Mesodermal cell (in vitro differentiated cells): ENCODE results near the gene FKBP14.

Experiments
- H3K27ac ChIP-seq: 2 replicates; pipeline ENCODE4 v1.7.0; 2013; ENCODE audit warnings: mild to moderate bottlenecking, low read depth, low read length, moderate library complexity; ENCODE audit not compliant: severe bottlenecking
- H3K36me3 ChIP-seq: 2 replicates; pipeline ENCODE4 v1.7.1; 2013; ENCODE audit warnings: mild to moderate bottlenecking, low read length, moderate library complexity; ENCODE audit not compliant: control insufficient read depth, insufficient read depth
- H3K4me1 ChIP-seq: one replicate; pipeline ENCODE4 v1.7.1; 2013; ENCODE audit warnings: mild to moderate bottlenecking, low read length; ENCODE audit not compliant: insufficient read depth, control insufficient read depth, poor library complexity, severe bottlenecking
- H3K4me3 ChIP-seq: 2 replicates; pipeline ENCODE4 v1.7.0; 2013; ENCODE audit warnings: low read length, control low read depth, mild to moderate bottlenecking; ENCODE audit not compliant: insufficient read depth, poor library complexity, severe bottlenecking; ENCODE audit errors: extremely low read depth
- H3K9me3 ChIP-seq: 2 replicates; pipeline ENCODE4 v1.7.1; 2013; ENCODE audit warnings: mild to moderate bottlenecking, low read length, moderate library complexity; ENCODE audit not compliant: control insufficient read depth
- WGBS, 2 experiments: methylation state at CpG; one replicate each; pipeline ENCODE4 v1.1.5; 2013; ENCODE audit warnings: missing lambda C conversion rate in 2 of 2; ENCODE audit not compliant: insufficient coverage in 2 of 2; 5-methylcytosine and 5-hydroxymethylcytosine counted together

The FKBP14 gene

DNA sequence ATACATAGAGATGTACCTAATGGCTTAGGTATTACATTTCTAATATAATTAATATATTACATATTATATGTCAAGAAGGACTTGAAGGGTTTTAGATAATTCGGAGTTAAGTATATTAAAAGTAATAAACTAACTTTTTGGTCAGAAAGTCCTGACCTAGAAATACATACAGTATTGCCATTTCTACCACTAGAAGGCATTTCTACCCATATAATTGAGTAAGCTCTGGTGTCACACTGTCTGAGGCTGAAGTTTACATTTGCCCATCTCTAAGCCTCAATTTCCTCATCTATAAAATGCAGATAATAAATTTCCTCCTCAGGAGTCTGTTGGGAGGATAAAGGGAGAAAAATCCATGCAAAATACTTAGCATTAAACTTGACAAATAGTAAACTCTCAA lies 7.1 kb downstream of the FKBP14 start:
- Histone ChIP-seq H3K4me3 (no peak overlapping the region), H3K4me1 (no peaks in the 10 kb centered on the region), H3K9me3 (no peaks in the 10 kb centered on the region), H3K36me3 (peaks cover 40% of the 10 kb centered on the region), H3K27ac (no peak overlapping the region)
- WGBS, 2 experiments = no CpG with 5 or more reads among the region's 1 CpG

DNA sequence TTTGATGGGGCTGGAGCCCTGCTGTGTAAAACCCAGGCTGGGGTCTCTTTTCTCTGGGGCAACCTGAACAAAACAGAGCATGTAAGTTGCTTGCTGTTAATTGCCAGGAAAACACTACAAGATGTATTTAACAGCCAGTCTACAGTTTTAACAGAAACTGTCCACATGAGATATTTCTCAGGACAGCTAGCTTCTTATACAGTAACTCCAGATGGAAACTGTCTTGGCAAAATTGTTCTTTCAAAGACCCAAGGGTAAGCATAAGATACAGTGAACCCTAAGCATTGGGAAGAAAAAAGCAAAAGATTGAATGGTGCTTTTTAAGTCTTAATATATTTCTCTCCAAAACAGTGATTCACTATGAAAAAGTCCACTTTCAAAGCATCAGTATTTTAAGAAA lies 8.1 kb downstream of the FKBP14 start:
- no peak overlapping the region for H3K27ac ChIP-seq
- no peaks in the 10 kb centered on the region for H3K4me1 ChIP-seq
- H3K9me3 ChIP-seq = no peaks in the 10 kb centered on the region
- H3K4me3 ChIP-seq = no peak overlapping the region
- peaks cover 48% of the 10 kb centered on the region for H3K36me3 ChIP-seq

DNA sequence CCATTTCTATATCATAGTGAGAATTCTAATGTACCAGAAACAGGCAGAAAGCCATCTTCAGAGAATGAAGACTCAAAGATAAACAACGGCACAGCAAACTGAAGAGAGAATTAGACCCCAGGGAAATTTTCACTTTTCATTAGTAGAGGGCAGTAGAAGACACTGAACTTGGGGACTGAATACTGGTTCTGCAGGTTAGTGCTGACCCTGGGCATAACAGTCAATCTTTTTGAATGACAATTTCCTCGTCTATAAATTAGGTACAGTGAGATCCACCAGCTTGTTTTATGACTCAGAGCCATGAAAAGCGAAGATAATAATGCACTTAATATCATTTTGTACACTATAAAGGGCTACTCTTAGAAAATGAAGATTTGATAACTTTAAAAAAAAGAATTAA lies 13.7 kb downstream of the FKBP14 start:
- no peak overlapping the region for H3K4me3 ChIP-seq
- H3K4me1 ChIP-seq = no peaks in the 10 kb centered on the region
- H3K9me3 ChIP-seq = no peaks in the 10 kb centered on the region
- WGBS, 2 experiments = 100% methylated on average over 1 to 2 of the region's 3 CpGs
- H3K36me3 ChIP-seq = peaks cover 34% of the 10 kb centered on the region
- no peak overlapping the region for H3K27ac ChIP-seq

DNA sequence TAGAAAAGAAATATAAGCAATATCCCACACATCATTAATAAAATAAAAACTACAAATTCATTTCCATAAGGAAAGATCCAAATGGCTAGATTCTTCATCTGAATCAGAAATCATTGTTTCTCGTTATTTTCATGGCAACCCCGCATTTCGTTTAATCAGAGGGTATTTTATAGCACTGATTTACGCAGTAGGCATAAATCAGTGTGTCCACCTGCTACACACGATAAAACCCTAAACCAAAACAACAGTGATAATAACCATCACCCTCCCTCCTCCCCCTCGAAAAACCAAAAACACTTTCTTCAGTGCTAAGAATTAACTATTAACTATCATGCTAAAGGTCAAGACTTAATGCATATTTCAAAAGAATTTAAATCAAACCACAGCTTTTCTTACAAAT lies 16.5 kb downstream of the FKBP14 start:
- H3K4me1 ChIP-seq = no peaks in the 10 kb centered on the region
- H3K27ac ChIP-seq = no peak overlapping the region
- no peak overlapping the region for H3K4me3 ChIP-seq
- H3K36me3 ChIP-seq = peaks cover 14% of the 10 kb centered on the region
- no peaks in the 10 kb centered on the region for H3K9me3 ChIP-seq
- 80 to 98% methylated on average over 1 to 5 of the region's 6 CpGs for WGBS, 2 experiments

DNA sequence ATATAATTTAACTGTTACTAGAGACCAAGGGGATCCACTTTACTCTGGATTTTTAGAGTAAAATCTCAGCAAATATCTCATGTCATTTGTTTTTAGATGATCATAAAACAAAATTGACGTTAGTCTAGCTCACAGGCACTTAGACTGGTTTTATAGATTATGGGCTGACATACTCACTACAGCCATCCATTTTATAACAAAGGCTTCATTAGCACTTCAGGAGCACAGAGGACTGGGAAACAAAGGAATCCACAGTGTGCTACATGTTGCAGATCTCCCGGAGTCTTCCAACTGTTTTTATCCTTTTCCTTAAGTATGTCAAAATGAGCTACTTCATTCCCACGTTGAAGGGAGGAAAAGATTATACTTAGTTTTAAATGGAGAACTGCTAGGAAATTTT lies 21.0 kb downstream of the FKBP14 start:
- H3K4me1 ChIP-seq = no peaks in the 10 kb centered on the region
- H3K36me3 ChIP-seq = no peaks in the 10 kb centered on the region
- H3K27ac ChIP-seq = no peak overlapping the region
- no peak overlapping the region for H3K4me3 ChIP-seq
- H3K9me3 ChIP-seq = no peaks in the 10 kb centered on the region
- no CpG with 5 or more reads among the region's 3 CpGs for WGBS, 2 experiments

DNA sequence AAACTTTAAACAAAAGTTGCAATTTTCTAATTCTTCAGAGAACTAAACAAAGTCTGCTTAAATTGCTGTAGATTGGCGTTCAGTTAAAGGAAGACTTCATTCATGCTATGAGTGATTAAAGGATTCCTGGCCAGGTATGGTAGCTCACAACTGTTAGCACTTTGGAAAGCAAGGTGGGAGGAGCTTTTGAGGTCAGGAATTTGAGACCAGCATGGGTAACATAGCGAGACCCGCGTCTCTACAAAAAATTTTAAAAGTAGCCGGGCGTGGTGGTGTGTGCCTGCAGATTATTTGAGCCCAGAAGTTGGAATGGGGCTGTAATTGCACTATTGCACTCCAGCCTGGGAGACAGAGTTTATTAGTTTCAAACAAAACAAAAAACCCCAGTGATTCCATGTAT lies 23.4 kb downstream of the FKBP14 start:
- Histone ChIP-seq H3K4me3 (no peak overlapping the region), H3K4me1 (no peaks in the 10 kb centered on the region), H3K9me3 (no peaks in the 10 kb centered on the region), H3K27ac (no peak overlapping the region), H3K36me3 (no peaks in the 10 kb centered on the region)
- 35 to 71% methylated on average over 1 to 4 of the region's 6 CpGs for WGBS, 2 experiments

DNA sequence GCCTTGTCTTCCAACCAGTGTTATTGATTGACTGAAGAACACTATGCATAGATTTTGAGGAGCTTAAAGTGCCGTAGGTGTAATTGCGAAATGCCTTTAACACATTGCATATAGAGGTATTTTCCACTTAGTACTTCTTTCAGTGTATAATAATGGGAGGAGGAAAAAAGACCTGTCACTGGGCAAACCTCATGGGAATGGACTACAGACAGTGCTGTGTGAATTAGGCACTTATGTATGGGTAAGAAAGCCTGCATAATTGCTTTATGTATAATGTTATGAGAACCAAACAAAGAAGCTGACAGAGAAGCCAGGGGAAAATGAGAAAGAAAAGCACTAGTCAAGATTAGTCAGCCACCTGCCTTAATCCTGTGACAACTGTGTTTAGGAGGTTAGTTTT lies 24.5 kb downstream of the FKBP14 start:
- H3K36me3 ChIP-seq = no peaks in the 10 kb centered on the region
- no CpG with 5 or more reads among the region's 2 CpGs for WGBS, 2 experiments
- H3K9me3 ChIP-seq = no peaks in the 10 kb centered on the region
- H3K4me1 ChIP-seq = no peaks in the 10 kb centered on the region
- no peak overlapping the region for H3K4me3 ChIP-seq
- no peak overlapping the region for H3K27ac ChIP-seq

DNA sequence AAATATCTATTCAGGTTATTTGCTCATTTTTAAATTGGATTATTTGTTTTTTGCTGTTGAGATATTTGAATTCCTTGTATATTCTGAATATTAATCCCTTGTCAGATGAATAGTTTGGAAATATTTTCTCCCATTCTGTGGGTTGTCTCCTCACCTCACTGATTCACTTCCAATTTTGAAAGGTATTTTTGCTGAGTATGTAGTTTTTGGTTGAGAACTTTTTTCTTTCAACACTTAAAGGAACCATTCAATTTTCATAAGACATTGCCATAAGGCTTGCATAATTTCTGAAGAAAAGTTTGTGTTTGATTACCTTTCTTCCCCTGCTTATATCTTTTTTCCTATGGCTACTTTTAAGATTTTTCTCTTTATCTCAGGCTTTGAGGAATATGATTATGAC lies 28.0 kb downstream of the FKBP14 start:
- H3K9me3 ChIP-seq = peaks cover 5% of the 10 kb centered on the region
- no peaks in the 10 kb centered on the region for H3K4me1 ChIP-seq
- no peak overlapping the region for H3K27ac ChIP-seq
- H3K4me3 ChIP-seq = no peak overlapping the region
- H3K36me3 ChIP-seq = no peaks in the 10 kb centered on the region

DNA sequence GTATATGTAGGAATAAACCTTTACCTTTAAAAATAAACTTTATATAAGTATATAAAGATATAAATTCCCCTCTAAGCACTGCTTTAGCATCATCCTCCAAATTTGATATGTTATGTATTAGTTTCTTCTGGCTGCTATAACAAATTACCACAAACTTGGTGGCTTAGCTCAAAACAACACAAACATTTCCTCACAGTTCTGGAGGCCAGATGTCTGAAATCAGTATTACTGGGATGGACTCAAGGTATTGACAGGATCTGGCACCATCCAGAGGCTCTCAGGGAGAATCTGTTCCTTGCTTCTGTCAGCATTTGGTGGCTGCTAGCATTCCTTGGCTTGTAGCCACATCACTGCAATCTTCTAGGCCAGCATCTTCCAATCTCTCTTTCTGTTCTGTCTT lies 30.2 kb downstream of the FKBP14 start:
- Histone ChIP-seq H3K36me3 (no peaks in the 10 kb centered on the region), H3K9me3 (peaks cover 5% of the 10 kb centered on the region), H3K27ac (no peak overlapping the region), H3K4me3 (no peak overlapping the region), H3K4me1 (no peaks in the 10 kb centered on the region)

DNA sequence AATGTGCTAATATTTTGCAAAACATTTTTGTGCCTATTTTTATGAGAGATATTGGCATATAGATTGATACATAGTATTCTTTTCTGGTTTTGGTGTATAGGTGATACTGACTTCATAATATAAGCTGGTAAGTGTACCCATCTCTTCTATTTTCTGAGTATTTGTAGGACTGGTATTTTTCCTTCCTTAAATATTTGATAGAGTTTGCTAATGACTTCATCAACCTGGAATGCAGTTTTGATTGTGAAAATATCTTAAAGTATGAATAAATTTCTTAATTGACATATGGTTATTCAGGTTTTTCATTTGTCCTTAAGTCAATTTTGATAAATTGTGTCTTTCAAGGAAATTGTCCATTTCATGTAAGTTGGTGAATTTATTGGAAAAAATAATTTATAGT lies 30.9 kb downstream of the FKBP14 start:
- H3K9me3 ChIP-seq = peaks cover 5% of the 10 kb centered on the region
- no peaks in the 10 kb centered on the region for H3K4me1 ChIP-seq
- no peaks in the 10 kb centered on the region for H3K36me3 ChIP-seq
- no peak overlapping the region for H3K4me3 ChIP-seq
- no peak overlapping the region for H3K27ac ChIP-seq

DNA sequence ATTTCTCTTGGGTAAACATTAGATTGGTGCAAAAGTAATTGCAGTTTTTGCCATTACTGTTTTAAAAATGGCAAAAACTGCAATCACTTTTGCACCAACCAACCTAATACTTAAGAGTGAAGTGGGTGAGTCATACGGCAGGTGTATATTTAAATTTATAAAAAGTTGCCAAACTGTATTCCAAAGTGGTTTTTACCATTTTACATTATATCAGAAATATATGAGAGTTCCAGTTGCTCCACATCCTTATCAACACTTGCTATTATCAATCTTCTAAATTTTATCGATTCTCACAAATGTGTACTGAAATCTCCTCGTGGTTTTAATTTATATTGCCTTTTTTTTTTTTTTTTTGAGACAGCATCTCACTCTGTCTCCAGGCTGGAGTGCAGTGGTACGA lies 33.4 kb downstream of the FKBP14 start:
- WGBS, 2 experiments = 86 to 91% methylated on average over 1 of the region's 4 CpGs
- Histone ChIP-seq H3K4me1 (no peaks in the 10 kb centered on the region), H3K4me3 (no peak overlapping the region), H3K36me3 (no peaks in the 10 kb centered on the region), H3K9me3 (peaks cover 5% of the 10 kb centered on the region), H3K27ac (no peak overlapping the region)

DNA sequence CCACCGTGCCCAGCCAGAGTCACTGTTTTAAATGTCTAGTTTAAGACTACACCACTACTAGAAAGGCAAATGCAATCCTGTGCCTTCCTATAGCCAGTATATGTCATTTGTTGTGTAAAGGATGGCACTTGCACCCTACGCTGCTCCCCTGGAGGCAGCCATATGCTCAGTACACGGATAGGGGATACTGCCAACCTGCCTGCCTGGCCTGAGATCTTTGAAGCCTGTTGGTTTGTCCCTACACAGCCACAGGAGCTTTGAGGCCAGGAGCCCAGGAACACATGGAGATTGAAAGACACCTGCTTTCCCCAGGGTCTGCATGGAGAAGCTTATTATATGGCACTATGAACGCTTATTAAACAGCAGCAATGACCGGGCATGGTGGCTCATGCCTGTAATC lies 34.6 kb downstream of the FKBP14 start:
- no peak overlapping the region for H3K4me3 ChIP-seq
- 88 to 98% methylated on average over 4 to 5 of the region's 5 CpGs for WGBS, 2 experiments
- H3K36me3 ChIP-seq = no peaks in the 10 kb centered on the region
- H3K9me3 ChIP-seq = peaks cover 5% of the 10 kb centered on the region
- no peak overlapping the region for H3K27ac ChIP-seq
- peaks cover 6% of the 10 kb centered on the region for H3K4me1 ChIP-seq
